ENCODE results near the gene ZBTB20.
A peak's percentile ranks its signal among the peaks of the same experiment; 100 is the strongest.

ZBTB20 gene

DNA sequence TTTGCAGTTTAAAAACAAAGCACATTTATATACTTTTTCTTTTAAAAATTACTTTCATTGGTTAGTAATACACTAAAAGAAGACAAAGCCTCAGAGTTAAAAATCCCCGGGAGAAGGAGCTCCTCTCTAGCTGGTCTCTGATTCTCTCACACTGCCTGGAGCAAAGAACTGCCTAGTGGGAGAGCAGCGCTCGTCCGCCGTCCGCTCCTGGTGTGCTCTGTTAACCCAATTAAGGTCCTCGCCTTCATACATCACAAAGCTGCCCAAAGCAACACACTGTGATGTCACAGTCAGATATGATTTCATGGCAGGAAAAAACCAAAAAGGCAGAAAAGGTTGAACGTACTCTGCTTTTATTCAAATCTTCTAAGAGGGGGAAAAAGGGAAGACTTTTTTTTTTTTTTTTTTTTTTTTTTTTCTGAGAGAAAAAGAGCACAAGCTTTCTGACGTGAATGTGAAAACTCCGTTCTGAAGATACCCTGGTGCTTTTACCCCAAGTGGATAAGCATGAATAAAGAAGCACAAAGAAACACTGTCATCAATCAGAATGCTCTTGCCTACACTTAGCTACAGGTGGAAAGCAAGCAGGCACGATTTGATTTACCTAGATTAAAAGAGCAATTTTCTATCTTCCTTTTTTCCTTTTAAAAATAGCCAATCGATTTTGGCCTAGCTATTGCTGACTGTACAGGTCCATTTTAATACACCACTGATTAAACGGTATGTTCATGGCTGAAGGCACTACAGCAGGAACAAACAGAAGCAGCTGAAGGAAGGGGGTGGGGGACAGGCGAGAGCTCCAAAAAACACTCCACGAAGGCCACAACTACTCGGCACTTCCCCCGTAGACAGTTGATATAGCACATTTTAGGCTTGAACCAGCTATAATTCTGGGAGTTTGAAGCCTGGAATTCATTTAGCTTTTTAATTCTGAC, 738.1 kb downstream of the ZBTB20 start:
- peak; percentile 45 for DNase-seq (ENCODE audit: low spot score)

DNA sequence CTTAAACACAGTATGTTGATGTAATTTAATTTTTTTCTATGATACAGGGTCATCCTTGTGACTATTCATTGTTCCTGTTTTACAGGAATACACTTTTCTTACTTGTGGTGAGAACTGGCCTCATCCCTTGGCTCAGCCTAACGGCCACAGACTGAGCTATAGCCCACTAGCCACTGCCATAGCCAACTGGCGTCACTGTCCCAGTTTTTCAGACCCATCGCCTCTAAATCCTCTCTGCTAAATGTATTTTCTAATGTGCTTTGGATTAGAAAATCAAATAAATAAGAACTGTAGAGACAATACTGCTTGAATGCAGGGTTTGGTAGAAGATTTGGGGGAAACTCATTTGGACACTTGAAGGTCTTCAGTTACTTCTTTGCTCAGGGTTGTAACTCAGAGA, 740.2 kb downstream of the ZBTB20 start:
- no peak for DNase-seq (ENCODE audit: low spot score)

DNA sequence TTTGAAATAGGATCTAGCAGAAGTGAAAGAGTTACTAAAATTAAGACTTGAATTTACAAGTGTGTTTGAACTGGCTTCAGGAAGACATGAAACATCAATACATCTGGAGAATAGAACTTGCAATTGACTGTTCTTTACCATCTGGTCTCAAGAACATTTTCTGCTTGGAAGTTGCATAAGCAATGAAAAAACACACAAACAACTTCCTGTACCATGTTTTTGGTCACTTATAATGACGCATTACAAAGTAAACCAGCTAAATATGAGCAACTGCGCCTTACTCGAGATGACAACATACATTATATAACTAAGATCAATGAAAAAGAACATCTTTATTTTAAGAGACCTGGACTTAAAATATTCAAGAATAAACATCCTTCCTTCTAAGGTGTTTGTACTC, 740.8 kb downstream of the ZBTB20 start:
- no peak for DNase-seq (ENCODE audit: low spot score)

DNA sequence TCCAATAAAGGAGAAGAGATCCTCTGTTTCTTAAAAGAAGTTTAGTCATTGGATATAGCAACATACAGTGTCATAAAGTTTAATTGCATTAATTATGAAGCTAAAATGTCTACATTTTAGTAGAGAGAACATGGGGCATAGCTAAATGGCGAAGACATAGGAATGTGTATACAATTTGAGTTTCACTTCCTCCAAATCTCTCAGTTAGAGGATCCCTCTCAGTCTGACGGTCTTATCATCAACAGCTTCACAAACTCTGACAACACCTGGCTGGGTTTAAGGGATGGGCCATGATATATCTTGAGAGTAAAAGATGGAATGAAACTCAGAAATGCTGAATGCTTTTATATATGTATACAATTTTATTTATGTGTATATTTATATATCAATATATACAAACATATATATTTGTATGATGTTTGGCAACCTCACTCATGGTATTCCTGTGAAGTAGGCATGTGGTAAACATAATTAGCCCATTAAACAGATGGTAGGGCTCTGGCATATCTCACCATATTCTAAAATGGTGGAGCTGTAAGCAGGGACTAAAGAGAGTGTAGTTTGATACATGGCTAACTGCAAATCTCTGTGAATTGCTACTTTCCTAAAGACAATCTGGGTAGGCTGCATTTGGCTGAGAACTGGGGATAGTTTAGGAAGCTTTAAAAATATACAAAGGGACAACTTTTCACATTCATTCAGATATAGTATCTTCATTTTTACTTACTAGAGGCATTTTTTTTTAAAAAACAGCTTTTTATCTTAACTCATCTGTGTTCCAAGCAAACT, 741.7 kb downstream of the ZBTB20 start:
- DNase-seq (ENCODE audit: low spot score), result no peak

DNA sequence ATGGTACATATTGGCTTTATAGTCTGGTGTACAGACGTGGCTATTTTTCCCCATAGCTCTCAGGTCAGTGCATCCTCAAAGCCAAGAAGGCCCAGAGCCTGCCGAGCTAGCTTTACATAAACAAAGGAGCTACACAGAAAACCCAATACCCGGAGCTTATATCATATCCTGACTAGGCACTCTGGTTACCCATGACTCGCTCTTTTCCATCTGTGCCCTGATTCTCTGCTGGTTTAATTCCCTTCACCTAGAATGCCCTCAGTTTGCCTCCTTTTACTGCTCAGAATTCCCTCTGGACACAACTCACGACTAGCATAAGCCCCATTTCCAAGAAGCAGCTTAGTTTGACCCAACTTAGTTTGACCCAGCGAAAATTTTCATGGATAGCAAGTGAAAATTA, 742.5 kb downstream of the ZBTB20 start:
- DNase-seq (ENCODE audit: low spot score), result peak; percentile 50

DNA sequence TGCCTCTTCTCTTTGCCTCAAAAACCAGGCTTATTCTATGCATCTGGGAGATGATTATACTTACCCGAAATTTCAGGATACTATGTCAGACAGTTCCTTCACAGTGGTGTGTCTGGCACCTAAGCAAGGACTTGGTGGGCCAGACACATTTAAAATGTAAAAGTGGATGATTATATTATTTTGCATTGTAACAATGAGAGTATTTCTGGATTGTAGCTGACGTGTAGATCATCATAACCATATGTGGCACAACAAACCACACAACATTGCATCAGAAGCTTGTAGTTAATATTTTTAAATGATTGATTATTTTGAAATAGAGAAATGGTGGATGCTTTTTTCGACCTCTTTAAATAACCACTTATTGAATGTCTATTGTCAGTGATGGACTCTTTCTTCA, 744.2 kb downstream of the ZBTB20 start:
- no peak for DNase-seq (ENCODE audit: low spot score)

DNA sequence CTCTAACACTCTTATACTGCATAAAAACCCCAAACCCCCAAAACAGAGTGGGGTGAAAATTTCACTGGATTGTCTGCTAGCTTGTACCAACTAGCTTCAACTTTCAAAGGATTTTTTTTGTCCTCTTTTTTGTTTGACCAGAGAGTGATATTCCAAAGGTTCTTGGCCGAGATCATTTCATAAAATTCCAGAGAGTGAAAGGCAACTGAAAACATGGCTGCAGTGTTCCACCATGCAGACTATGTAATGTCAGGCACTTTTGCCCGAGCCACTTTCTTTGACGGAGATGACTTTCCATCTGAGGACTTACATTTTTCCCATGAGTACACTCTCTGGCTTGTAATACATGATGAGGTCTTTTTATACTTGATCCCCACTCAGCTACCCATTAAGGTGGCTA, 745.7 kb downstream of the ZBTB20 start:
- DNase-seq (ENCODE audit: low spot score), result no peak

DNA sequence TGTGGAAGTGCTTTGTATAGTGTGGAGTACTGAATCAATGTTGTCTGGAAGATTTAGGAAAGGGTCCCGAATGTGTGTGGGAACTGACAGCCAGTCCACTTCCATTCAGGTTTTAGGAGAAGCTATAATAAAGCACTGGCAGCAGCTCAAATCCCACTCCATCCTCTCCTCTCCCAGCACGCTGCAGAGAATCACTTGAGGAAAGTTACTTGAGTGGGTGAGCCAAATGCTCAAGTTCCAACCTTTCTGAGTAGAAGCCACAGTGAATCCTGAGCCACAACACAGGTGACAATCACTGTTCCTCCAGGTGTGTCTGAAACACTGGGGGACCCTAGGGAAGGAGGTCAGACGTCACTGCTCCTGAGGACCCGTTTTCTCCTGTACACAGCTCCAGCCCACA, 746.7 kb downstream of the ZBTB20 start:
- no peak for DNase-seq (ENCODE audit: low spot score)

DNA sequence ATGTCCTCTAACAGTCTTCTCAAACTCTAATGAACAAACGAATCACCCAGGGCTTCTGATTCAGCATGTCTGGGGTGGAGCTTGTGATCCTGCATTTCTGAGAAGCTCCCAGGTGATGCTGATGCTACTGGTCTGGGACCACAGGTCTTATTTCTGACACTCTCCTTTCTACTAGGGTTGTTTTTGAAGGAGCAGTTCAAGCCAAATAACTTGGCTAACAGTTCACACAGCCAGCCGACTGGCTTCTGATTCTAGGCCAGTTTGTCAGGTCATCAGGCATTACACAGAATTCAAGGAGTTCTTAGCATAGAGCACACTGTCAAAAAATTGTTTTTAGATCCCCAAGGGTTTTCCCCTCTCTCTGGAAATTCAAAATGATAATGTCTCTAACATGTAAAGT, 752.5 kb downstream of the ZBTB20 start:
- DNase-seq (ENCODE audit: low spot score), result peak; percentile 36

DNA sequence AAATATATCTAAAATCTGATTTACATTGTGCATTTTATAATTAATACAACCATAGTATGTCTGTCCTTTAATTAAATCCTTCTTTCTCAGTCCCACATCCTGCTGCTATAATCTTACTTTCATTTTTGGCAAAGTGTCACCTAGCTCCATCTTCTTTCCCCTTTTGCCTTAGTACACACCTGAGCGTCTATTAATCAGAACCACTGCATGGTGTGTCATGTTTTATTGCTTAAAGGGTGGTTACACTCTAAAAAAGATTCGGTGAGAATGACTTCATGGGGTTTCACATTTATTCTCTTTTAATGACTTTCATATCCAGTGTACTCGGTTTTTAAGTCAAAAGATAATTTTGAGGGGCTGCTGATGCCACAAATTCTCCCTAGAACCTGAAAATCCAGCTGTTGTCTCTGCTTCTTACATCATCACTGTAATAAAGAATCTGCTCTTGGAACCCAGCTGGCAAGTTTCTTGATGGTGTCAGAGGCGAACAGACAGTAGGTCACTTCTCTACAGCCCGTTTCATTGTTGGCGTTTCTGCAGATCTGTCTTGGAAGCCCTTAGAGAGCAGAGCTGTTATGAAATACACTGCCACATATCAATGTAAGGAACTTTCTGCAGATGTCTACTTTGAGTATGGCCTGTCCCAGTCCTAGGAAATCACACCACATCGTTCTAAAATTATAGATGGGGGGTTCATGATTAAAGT, 753.6 kb downstream of the ZBTB20 start:
- no peak for DNase-seq (ENCODE audit: low spot score)

DNA sequence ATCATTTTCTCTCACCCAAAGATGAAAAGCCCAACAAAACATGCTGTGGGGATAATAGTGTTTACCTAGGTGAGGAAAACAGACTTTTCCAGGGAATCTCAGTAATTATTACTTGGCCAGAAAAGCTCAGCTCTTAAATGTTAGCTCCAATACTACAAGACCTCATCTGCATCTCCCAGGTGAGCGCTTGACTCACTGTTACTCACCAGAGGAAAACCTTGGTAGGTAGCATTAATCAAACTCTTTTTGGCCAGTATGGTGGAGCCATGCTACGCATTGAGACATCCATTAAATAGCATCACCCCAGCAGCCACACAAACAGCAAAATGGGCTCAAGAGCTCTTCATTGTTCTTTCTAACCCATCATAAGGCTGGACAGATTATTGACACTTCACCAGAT, 754.3 kb downstream of the ZBTB20 start:
- DNase-seq (ENCODE audit: low spot score), result no peak

DNA sequence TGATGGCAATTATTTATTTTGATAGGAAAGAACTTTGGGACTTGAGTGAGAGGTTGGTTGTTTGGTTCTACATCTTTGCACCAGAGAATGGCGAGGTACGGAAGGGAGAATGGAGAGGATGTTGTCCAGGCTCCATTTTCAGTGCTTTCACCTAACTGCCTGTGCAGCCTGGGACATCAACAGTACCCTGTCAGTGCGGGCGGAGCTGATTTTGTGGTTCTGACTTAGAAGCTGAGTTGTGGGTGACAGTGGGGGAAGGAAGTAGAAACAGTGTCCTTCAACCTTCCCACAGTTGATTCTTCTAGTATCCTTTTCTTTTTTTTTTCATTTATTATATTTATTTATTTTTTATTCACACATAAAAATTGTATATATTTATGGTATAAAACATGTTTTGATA, 757.9 kb downstream of the ZBTB20 start:
- DNase-seq (ENCODE audit: low spot score), result no peak

DNA sequence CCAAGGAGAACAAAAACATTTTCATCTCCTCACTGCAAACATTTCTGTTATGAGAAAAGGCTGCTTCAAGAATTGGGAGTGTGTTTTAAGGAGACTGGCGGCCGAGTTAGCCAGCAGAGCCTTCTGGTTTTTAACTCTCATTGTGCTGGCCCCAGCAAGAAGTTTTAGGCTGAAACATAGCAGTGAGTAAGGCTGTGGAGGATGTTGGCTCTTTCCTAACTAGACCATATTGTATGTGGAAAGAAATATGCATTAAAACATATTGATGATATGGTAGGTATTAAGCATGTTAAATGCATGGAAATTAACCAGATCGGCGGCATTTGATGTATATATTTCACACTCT, 762.6 kb downstream of the ZBTB20 start:
- DNase-seq (ENCODE audit: low spot score), result no peak

DNA sequence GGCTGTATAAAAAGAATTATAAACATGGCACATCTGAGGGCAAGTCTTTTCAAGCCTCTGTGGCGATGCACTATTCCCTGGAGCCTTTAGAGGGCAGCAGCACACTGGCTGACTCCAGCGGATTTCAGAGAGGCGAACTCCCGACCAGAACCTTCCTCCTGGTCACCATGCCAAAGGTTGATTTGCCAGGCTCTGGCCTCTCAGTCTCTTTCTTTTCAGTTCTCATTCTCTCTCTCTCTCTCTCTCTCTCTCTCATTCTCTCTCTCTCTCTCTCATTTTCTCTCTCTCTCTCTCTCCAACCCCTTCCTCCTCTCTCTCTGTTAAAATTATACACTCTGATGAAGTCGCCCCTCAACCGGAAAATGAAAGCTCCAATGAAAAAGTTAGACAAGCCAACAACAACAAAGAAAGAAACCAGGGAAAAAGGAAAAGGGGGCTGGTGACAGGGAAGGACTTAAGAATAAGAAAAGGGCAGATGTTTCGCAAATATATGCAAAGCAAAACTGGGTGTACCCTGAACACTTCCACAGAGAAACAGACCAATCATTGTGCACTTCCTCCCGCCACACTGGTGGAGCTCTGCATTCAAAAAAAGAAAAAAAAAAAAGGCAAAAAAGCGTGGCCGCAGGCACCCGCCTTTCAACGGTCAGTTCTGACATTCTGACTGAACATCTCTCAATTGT, 763.1 kb downstream of the ZBTB20 start:
- DNase-seq (ENCODE audit: low spot score), result peak; percentile 82

DNA sequence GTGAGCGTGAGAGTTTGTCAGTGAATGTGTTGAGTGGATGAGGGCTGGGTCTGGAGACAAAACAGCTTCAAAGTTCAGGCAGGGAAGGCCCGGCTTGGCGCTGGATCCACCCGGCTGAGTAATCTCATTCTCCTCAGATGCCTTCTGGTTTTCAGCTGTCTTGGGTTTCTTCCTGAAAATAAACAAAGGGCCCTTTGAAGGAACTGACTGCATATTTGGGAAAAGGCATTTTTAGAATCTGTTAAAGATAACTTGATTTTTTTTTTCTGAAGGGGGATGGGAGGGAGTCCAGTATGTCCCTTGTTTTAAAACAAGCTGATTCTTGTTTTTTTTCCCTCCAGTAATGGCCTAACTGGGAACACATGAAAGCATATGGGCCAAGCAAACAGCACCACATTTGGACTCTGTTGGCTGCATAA, 766.8 kb downstream of the ZBTB20 start:
- DNase-seq (ENCODE audit: low spot score), result peak; percentile 23

DNA sequence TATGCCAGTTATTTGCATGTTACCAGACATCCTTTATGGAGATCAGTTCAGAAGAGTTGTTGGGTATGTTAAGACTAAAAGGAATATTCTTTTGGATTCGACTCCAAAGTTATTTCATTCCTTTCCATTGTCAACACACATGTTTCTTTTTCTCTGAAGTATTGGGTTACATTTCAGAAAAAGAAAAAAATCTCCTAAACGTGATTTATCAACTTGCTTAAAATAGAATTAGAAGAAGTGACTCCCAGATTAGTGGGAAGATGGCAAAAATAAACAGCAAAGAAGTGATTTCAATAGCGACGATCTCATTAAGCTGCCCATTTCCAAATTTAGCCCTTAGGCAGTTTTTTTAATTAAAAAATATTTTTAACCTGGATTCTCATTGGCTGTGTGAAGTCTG, 767.8 kb downstream of the ZBTB20 start:
- DNase-seq (ENCODE audit: low spot score), result no peak

DNA sequence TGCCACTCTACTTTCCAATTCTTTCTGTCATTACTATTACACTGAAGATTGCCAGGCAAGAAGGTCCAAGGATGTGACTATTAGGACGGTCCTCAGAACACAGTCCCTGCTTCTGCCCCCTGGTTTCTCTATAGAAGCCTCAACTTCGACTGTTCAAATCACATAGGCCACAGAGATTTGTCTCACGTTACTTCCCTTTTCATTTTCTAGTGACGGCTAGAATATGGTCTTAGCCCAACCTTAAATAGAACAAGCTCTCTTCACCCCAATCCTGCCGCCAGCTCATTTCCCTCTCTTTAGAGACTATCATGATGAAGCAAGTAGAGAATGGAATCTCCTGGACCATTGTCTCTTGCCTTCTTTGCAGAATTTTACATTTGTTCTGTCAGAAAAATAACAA, 768.3 kb downstream of the ZBTB20 start:
- DNase-seq (ENCODE audit: low spot score), result no peak

DNA sequence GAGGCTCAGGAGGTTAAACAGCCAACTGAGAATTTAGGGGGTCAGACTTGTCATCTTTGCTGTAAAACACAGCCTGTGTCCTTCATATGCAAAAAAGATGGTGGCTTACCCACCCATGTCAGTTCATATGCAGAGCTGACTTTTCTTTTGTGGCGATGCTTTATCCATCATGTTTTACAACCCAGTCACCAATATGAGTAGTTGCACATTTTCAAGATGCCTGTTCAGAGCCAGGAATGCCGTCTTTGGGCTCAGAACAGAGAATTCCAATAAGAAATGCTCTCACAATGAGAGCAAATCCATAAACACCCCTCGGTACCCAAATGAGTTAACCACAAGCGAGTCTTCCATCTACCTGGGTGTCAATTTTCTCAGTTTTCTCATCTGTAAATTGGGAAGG, 769.7 kb downstream of the ZBTB20 start:
- no peak for DNase-seq (ENCODE audit: low spot score)

DNA sequence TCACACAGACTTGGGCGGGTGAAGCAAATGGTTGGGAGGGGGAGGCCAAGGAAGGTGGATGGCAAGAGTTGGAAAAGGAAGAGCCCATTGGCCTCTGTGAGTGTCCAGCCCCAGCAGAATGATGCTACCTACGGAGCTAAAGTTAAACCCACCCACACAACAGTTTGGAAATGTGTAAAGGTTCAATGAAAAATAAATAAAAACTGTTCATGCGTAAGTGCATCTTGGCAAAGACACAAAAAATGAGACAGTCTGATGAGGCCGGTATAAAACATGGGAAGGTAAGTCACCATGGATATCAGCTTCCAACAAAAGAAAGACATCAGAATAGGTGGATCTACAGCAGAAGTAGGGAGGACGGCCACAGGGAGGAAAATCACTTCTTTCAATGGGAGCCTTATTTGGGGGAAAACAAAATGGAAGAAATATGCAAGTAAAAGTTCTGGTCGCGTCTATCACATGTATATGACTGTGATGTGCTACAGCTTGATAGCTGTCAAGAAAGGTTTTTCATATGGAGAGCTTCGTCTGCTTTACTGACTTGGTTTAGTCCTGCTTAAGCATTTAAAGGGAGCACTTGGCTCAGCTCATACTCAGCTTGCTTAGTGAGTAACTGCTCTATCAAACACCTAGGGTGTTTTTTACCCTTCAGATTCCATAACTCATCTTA, 770.4 kb downstream of the ZBTB20 start:
- DNase-seq (ENCODE audit: low spot score), result peak; percentile 29

DNA sequence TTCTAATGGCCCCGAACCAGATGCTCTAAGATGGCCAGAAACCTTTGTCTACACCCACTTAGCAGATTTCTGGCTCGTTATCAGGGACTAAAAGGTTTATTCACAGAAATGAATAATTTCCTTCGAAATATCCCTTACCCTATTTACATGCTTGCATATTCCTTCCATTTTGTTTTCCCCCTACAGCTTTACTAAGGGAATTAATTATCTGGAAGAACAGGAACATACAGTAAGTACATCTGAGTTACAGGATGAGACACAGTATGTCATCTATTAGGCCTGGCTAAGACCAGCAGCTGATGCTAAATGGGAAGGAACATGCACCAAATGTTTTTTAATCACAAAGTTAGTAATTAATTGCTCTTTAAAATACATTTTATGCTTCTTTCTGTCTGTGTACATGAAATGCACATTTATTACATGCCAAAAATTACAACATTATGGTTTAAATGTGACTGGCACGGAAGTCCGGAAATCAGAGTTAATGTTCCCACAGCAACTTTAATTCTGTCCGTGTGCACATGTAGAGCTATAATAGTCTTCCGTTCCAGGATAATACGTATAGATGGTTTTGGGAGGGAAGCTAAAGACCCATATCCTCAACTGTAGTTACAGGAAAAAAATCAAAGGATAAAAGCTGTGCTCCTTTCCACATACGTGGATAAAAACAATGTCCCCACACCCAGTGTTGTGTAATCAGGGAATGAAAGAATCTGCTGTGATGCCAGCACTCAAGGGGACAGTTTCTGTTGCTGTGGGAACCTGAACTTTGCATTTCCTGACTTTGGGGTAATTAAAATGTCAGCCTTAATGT, 771.3 kb downstream of the ZBTB20 start:
- DNase-seq (ENCODE audit: low spot score), result no peak

Data from kidney tubule cell (primary cell).